ENCODE measurements around the gene SP2. TPM values are rescaled to one million over a fixed set of nuclear protein-coding genes. Genes with fewer than 3 reads are reported as not detected.

The SP2 gene
- total RNA-seq (2022; extraction: Qiagen RNA extraction): 14.8 to 23.7 TPM (median 21.9 TPM) in 5 replicates

GRCh38 chr17:47895856-47896671 is at the start of gene SP2:
Gene SP2 (plus strand): TSS chr17:47896236. CDS start chr17:47896287, 51 bp downstream.

GRCh38 chr17:47850692-47851573 is 45.1 kb upstream of the SP2 start, which contains the start of gene SP6:
Gene SP6 (minus strand): TSS chr17:47851163. CDS start chr17:47848429, 2,734 bp downstream.

GRCh38 chr17:47941246-47942095 is 45.4 kb downstream of the SP2 start, which contains the start of gene PNPO:
Gene PNPO (plus strand): TSS chr17:47941571. CDS start chr17:47941676, 105 bp downstream.

GRCh38 chr17:47957591-47958490 is 61.8 kb downstream of the SP2 start, which contains the start of gene PRR15L:
Gene PRR15L (minus strand): TSS chr17:47957883. CDS start chr17:47953234, 4,649 bp downstream.

GRCh38 chr17:47970725-47971499 is 74.9 kb downstream of the SP2 start, which contains the start of gene CDK5RAP3:
Gene CDK5RAP3 (plus strand): TSS chr17:47971113. CDS start chr17:47971147, 34 bp downstream.

Other genes starting within 250 kb of the SP2 start
- 302 to 358 TPM (median 332 TPM) in 5 replicates for gene KPNB1, start 246.3 kb upstream of the SP2 start, total RNA-seq (2022; extraction: Qiagen RNA extraction)
- gene TBKBP1, start 202.1 kb upstream of the SP2 start, total RNA-seq (2022; extraction: Qiagen RNA extraction): 3.6 to 5.6 TPM (median 4.5 TPM) in 5 replicates
- gene TBX21, start 163.0 kb upstream of the SP2 start, total RNA-seq (2022; extraction: Qiagen RNA extraction): 0.06 to 0.34 TPM (median 0.20 TPM) in 5 replicates
- gene OSBPL7, start 74.4 kb upstream of the SP2 start, total RNA-seq (2022; extraction: Qiagen RNA extraction): 9.1 to 20.9 TPM (median 15.5 TPM) in 5 replicates
- gene MRPL10, start 64.7 kb upstream of the SP2 start, total RNA-seq (2022; extraction: Qiagen RNA extraction): 97.7 to 109 TPM (median 99.6 TPM) in 5 replicates
- gene LRRC46, start 64.6 kb upstream of the SP2 start, total RNA-seq (2022; extraction: Qiagen RNA extraction): 3.3 to 4.8 TPM (median 3.9 TPM) in 5 replicates
- 27.6 to 38.9 TPM (median 35.6 TPM) in 5 replicates for gene SCRN2, start 55.0 kb upstream of the SP2 start, total RNA-seq (2022; extraction: Qiagen RNA extraction)
- 5.6 to 7.0 TPM (median 6.2 TPM) in 5 replicates for gene SP6, start 45.1 kb upstream of the SP2 start, total RNA-seq (2022; extraction: Qiagen RNA extraction)
- gene PNPO, start 45.3 kb downstream of the SP2 start, total RNA-seq (2022; extraction: Qiagen RNA extraction): 20.2 to 29.4 TPM (median 28.0 TPM) in 5 replicates
- gene PRR15L, start 61.6 kb downstream of the SP2 start, total RNA-seq (2022; extraction: Qiagen RNA extraction): 2.3 to 3.2 TPM (median 2.8 TPM) in 5 replicates
- 90.9 to 121 TPM (median 101 TPM) in 5 replicates for gene CDK5RAP3, start 74.9 kb downstream of the SP2 start, total RNA-seq (2022; extraction: Qiagen RNA extraction)
- 12.3 to 17.8 TPM (median 14.6 TPM) in 5 replicates for gene COPZ2, start 141.6 kb downstream of the SP2 start, total RNA-seq (2022; extraction: Qiagen RNA extraction)
- 103 to 147 TPM (median 140 TPM) in 5 replicates for gene NFE2L1, start 152.1 kb downstream of the SP2 start, total RNA-seq (2022; extraction: Qiagen RNA extraction)
- 78.0 to 98.7 TPM (median 84.0 TPM) in 5 replicates for gene CBX1, start 205.2 kb downstream of the SP2 start, total RNA-seq (2022; extraction: Qiagen RNA extraction)
- 23.5 to 27.7 TPM (median 25.1 TPM) in 5 replicates for gene SNX11, start 211.5 kb downstream of the SP2 start, total RNA-seq (2022; extraction: Qiagen RNA extraction)

Data from A549 treated with dexamethasone at 1 μM for 4 hours (cell line).